Measurements from ENCODE around the gene SMAD3. TPM values are rescaled to one million over a fixed set of nuclear protein-coding genes. Genes with fewer than 3 reads are reported as not detected.

Gene SMAD3
- polyA plus RNA-seq, 4 donors, result 45.1 to 62.5 (median 48.9) TPM

GRCh38 chr15:67094001-67094826 is 28.8 kb downstream of the SMAD3 start:
- no peak for DNase-seq (ENCODE audit: low read depth in 4 of 4, low spot score in 3 of 4)

- DNase-seq (ENCODE audit: low read depth in 4 of 4, low spot score in 3 of 4), result no peak
Observed at GRCh38 chr15:67095912-67096311, 30.5 kb downstream of the SMAD3 start.

GRCh38 chr15:67096546-67097294 is 31.3 kb downstream of the SMAD3 start:
- DNase-seq (ENCODE audit: low read depth in 4 of 4, low spot score in 3 of 4), result no peak

GRCh38 chr15:67097424-67097823 is 32.0 kb downstream of the SMAD3 start:
- DNase-seq (ENCODE audit: low read depth in 4 of 4, low spot score in 3 of 4), result no peak

GRCh38 chr15:67097930-67098740 is 32.7 kb downstream of the SMAD3 start:
- DNase-seq (ENCODE audit: low read depth in 4 of 4, low spot score in 3 of 4), result no peak

- DNase-seq (ENCODE audit: low read depth in 4 of 4, low spot score in 3 of 4), result no peak
Observed at GRCh38 chr15:67098768-67099282, 33.4 kb downstream of the SMAD3 start.

- DNase-seq (ENCODE audit: low read depth in 4 of 4, low spot score in 3 of 4), result no peak
Observed at GRCh38 chr15:67100124-67100791, 34.9 kb downstream of the SMAD3 start.

GRCh38 chr15:67100801-67101581 is 35.6 kb downstream of the SMAD3 start:
- DNase-seq (ENCODE audit: low read depth in 4 of 4, low spot score in 3 of 4), result no peak

- DNase-seq (ENCODE audit: low read depth in 4 of 4, low spot score in 3 of 4), result no peak
Observed at GRCh38 chr15:67101911-67102598, 36.7 kb downstream of the SMAD3 start.

- DNase-seq (ENCODE audit: low read depth in 4 of 4, low spot score in 3 of 4), result no peak
Observed at GRCh38 chr15:67102599-67102929, 37.2 kb downstream of the SMAD3 start.

- no peak for DNase-seq (ENCODE audit: low read depth in 4 of 4, low spot score in 3 of 4)
Observed at GRCh38 chr15:67103021-67103420, 37.6 kb downstream of the SMAD3 start.

- no peak for DNase-seq (ENCODE audit: low read depth in 4 of 4, low spot score in 3 of 4)
Observed at GRCh38 chr15:67103432-67103831, 38.0 kb downstream of the SMAD3 start.

- no peak for DNase-seq (ENCODE audit: low read depth in 4 of 4, low spot score in 3 of 4)
Observed at GRCh38 chr15:67103869-67104268, 38.5 kb downstream of the SMAD3 start.

- DNase-seq (ENCODE audit: low read depth in 4 of 4, low spot score in 3 of 4), result no peak
Observed at GRCh38 chr15:67104510-67104909, 39.1 kb downstream of the SMAD3 start.

GRCh38 chr15:67105065-67105951 is 39.9 kb downstream of the SMAD3 start:
- no peak for DNase-seq (ENCODE audit: low read depth in 4 of 4, low spot score in 3 of 4)

- DNase-seq (ENCODE audit: low read depth in 4 of 4, low spot score in 3 of 4), result no peak
Observed at GRCh38 chr15:67105991-67106763, 40.8 kb downstream of the SMAD3 start.

GRCh38 chr15:67106764-67107013 is 41.3 kb downstream of the SMAD3 start:
- no peak for DNase-seq (ENCODE audit: low read depth in 4 of 4, low spot score in 3 of 4)
